GM13976 (cell line): ENCODE results near the gene D2HGDH.

Experiments used
- DNase-seq: peaks from one replicate; pipeline ENCODE4 v3.0.0; 2012; ENCODE audit warnings: low spot score
- in situ Hi-C: fragments of 300-500 bp; cut with MboI; formaldehyde crosslinking; loops from one replicate; pipeline ENCODE4 v1.12.0; 2022; ENCODE audit warnings: low sequenced_read_pairs, mixed read lengths, inconsistent platforms; ENCODE audit not compliant: unreplicated experiment
- TF ChIP-seq, protein P1 (sequence below): IDR thresholded peaks from 2 replicates; pipeline ENCODE4 v1.5.1; 2012; ENCODE audit warnings: borderline replicate concordance, mild to moderate bottlenecking; ENCODE audit not compliant: insufficient read depth; ENCODE audit errors: extremely low read depth, missing control alignments, control extremely low read depth

The D2HGDH gene

DNA sequence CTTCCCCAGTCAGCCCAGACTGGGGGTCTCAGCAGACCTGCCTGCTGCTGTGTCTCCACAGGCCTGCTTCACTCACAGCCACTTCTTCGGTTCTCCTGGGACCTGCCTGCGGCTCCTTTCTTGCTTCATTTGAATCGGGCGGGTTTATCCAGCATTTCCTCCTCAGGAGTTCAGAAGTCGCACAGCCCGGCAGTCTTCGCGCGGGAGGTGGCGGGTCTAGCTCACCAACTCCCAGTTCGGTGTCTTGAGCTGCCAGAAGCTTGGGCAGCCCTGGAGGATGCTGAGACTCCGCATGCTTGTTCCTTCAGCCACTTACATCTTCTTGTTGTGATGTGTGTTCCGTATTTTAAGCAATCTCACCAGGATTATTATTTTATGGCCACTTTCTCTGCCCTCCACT is 10.8 kb downstream of the D2HGDH start:
- DNase-seq = no peak

DNA sequence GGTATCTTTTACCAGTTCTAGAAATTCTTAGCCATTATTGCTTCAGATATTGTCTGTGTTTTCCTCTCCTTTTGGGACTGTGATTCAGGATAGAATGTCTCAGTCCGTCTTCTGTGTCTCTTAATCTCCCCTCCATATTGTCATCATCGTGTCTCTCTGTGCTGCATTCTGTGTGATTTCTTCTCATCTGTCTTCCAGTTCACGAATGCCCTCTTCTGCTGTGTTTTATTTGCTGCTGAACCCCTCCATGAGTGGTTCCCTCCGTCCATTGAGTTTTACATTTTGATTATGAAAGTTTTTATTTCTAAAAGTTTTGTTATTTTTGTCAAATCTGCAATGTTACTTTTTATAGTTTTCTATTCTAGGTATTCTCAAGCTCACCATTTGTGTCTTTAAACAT is 11.7 kb downstream of the D2HGDH start:
- in situ Hi-C loops = no loop called here
- TF ChIP-seq, protein P1, sequence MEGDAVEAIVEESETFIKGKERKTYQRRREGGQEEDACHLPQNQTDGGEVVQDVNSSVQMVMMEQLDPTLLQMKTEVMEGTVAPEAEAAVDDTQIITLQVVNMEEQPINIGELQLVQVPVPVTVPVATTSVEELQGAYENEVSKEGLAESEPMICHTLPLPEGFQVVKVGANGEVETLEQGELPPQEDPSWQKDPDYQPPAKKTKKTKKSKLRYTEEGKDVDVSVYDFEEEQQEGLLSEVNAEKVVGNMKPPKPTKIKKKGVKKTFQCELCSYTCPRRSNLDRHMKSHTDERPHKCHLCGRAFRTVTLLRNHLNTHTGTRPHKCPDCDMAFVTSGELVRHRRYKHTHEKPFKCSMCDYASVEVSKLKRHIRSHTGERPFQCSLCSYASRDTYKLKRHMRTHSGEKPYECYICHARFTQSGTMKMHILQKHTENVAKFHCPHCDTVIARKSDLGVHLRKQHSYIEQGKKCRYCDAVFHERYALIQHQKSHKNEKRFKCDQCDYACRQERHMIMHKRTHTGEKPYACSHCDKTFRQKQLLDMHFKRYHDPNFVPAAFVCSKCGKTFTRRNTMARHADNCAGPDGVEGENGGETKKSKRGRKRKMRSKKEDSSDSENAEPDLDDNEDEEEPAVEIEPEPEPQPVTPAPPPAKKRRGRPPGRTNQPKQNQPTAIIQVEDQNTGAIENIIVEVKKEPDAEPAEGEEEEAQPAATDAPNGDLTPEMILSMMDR = no peak
- no peak for DNase-seq

More for the DNA sequence above, 10.8 kb downstream of the D2HGDH start:
- in situ Hi-C loops = no loop called here
- TF ChIP-seq, protein P1 = no peak

DNA sequence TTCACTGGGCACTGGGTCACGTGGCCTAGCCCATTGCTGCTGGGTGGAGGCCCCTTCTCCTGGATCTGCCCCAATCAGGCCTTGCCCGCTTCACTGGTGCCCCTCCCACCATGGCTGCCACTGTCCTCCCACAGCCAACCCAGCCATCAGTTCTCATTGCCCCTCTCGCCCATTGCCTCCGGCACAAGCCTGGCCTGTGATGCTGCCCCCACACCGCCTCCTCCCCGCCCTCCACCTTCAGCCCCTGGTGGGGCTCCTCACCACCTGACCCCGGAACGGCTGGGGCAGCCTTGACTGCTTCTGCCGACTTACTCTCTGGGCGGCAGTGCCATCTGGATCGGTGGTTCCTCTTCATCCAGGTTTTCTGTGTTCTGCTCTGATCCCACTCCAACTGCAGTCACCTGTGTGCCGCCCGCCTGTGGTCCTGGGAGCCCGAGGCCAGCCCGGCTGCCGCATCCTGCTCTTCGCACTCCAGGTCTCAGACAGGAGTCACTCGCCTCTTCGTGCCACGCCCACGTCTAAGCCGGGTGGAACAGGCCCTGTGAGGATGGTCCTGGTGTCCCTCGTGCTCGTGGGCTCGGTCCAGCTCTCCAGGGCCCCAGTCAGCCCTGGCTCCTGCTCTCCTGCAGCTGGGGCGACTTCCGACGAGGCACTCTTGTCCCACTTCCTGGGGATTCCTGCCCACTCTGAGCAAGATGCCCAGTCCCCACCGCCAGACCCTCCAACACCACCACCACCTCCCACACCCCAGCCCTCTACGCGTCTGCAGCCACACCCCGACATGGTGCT is 14.2 kb downstream of the D2HGDH start:
- TF ChIP-seq, protein P1 = no peak
- DNase-seq = no peak
- in situ Hi-C loops = no loop called here

DNA sequence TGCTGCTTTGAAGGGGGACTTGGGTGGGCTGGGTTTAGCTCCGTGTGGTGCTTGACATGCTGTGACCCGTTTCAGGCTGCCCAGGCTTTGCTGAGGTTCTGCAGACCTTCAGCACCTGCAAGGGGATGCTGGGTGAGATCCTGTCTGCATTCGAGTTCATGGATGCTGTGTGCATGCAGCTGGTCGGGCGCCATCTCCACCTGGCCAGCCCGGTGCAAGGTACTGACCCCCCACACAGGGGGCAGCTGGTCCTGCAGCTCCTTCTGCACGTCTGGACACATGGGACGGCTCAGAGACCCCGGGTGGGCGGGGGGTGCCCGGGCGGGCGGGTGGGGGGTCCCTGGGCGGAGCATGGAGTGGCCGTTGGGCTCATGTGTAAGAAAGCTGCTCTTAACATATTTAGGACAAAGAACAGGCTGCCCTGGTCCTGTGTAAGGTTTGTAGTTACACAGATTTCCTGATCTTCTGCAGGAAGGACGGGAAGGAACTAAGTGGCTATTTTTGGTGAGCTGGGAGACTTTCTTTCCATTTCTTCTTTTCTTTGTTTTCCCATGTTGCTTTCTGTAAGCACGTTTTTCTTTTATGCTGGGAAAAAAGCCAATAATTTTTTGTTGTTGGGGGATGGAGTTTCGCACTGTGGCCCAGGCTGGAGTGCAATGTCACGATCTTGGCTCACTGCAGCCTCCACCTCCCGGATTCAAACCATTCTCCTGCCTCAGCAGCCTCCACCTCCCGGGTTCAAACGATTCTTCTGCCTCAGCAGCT is 15.8 kb downstream of the D2HGDH start:
- TF ChIP-seq, protein P1 = no peak
- DNase-seq = no peak
- in situ Hi-C loops = no loop called here

DNA sequence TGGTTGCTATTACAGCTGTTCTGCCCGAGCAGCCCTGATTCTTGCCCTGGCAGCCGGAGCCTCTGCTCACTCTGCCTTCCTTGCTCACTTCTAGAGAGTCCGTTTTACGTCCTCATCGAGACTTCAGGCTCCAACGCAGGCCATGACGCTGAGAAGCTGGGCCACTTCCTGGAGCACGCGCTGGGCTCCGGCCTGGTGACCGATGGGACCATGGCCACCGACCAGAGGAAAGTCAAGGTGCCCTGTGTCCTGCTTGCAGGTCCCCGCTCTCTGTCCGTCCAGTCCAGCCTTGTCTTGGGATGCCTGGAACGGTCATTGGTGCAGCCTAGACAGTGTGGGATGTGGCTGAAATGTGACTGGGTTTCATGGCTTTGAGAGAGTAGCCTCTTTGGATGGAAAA is 16.7 kb downstream of the D2HGDH start:
- TF ChIP-seq, protein P1 = no peak
- no peak for DNase-seq
- in situ Hi-C loops = no loop called here

DNA sequence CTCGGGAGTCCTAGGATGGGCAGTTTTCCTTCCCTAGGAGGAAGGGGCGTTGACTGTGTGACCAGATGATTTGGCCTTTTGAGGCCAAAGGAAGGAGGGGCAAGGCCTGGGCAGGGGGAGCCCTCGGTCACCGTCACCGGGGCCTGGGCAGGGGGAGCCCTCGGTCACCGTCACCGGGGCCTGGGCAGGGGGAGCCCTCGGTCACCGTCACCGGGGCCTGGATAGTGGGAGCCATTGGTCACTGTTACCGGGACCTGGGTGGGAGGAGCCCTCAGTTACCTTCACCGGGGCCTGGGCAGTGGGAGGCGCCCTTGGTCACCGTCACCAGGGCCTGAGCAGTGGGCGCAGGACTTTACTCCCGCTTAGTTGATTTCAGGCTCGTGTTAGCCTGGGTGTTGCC is 17.3 kb downstream of the D2HGDH start:
- DNase-seq = no peak
- in situ Hi-C loops = no loop called here
- TF ChIP-seq, protein P1 = no peak
